Fibroblast of peridontal ligament (primary cell): Measurements from ENCODE around the gene AP4S1.

ENCODE experiments used
- DNase-seq: peaks from one replicate; pipeline ENCODE4 v3.0.0-alpha.2; 2010; ENCODE audit errors: extremely low read depth

AP4S1 gene

DNA sequence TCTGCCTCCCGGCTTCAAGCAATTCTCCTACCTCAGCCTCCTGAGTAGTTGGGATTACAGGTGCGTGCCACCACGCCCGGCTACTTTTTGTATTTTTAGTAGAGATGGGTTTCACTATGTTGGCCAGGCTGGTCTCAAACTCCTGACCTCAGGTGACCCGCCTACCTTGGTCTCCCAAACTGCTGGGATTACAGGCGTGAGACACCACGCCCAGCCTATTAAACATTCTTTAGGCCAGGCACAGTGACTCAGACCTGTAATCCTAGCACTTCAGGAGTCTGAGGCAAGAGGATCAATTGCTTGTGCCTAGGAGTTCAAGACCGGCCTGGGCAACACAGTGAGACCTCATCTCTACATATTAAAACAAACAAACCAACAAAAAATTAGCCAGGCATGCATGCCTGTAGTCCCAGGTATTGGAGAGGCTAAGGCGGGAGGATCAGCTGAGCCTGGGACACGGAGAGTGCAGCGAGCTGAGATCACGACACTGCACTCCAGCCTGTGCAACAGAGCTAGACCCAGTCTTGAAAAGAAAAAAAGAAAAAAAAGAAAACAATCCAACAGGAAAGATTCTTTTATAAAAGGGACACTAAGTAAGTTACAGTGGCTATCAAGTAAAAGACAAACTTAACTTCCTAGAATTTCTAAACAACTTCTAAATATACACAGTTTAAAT is 111.9 kb downstream of the AP4S1 start:
- no peak for DNase-seq

DNA sequence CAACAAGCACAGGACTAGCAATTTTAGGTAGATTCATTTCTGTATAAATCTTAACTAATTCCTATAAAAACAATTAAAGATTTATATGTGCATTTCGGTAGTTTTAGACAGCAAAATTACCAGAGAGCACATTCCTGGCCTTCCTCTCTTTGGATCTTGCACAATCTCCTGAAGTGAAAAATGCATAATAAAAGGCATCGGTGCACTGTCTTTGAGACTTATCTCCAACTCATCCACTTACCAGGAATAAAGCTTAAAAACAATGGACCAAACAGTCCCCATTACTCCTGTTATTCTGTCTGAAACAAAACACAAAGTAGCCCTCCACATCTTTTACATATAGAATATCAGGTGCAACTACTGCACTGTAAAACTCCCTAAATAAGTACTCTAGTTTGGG is 112.9 kb downstream of the AP4S1 start:
- DNase-seq: no peak

DNA sequence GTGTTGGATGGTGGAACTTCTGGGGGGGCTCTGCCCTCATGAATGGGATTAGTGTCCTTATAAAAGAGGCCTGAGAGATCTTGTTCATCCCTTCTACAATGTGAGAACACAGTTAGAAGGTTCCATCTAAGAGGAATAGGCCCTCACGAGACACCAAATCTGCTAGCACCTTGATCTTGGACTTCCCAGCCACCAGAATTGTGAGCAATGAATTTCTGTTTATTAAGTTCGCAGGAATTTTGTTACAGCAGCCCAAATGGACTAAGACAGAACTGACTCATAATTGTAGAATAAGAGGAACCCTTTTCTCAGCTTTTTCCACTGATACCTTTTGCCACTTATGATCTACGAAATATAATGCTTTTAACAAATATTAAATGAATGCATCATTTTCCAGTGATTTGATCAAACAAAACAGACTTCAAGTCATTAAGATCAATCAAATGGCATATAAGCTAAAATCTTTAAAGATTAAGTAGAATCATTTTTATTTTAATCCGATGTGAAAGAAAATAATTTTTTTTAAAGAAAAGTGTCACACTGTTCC is 113.9 kb downstream of the AP4S1 start:
- no peak for DNase-seq

DNA sequence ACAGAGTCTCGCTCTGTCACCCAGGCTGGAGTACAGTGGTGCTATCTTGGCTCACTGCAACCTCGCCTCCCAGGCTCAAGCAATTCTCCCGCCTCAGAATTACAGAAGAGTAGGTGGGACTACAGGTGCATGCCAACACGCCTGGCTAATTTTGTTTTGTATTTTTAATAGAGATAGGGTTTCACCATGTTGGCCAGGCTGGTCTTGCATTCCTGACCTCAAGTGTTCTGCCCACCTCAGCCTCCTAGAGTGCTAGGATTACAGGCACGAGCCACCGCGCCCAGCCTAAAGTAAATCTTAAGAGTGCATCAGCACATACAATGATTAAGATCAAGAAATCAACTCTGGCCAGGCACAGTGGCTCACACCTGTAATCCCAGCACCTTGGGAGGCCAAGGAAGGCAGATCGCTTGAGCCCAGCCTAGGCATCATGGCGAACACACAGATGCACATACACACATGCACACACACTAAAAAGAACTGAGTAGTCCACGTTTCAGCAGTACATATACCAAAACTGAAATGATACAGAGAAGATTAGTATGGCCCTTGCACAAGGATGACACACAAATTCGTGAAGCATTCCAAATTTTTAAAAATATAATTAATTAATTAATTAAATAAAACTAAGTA is 117.1 kb downstream of the AP4S1 start:
- DNase-seq: no peak
